HepG2 (cell line): ENCODE measurements around the gene ATRAID. TPM values are rescaled to one million over a fixed set of nuclear protein-coding genes. Genes with fewer than 3 reads are reported as not detected.

Experiments used
- ATAC-seq: fragments of 200-7000 bp; cut with Tn5 transposase; 3 replicates; pipeline ENCODE4 v1.9.1; 2020; ENCODE audit warnings: mild to moderate bottlenecking, moderate library complexity
- BruUV-seq: library from RNA; stranded (reverse); fragments of 400-500 nt; replicated peaks from 2 replicates; lab custom pipeline; 2021; lab: Mats Ljungman, UMichigan
- CTCF ChIA-PET: fragments of 300-600 bp; formaldehyde crosslinking; extraction: SDS; loops from one replicate; lab custom pipeline; 2021; ENCODE audit warnings: low total read pairs, inconsistent platforms, low intra/inter-chr PET ratio; lab: Yijun Ruan, JAX
- POLR2A ChIA-PET: fragments of 350-600 bp; sonication (Branson Sonifier 250); formaldehyde crosslinking; loops from one replicate; lab custom pipeline; 2020; ENCODE audit warnings: antibody characterized with exemption, inconsistent platforms; lab: Yijun Ruan, JAX
- DNase-seq: peaks from one replicate; pipeline ENCODE4 v3.0.0-alpha.2; 2015; ENCODE audit warnings: low spot score
- FAIRE-seq: peaks from 3 replicates; lab custom pipeline; 2011; peaks lifted over from hg19 to GRCh38; lab: Jason Lieb, UNC
- H2AFZ ChIP-seq: one replicate; pipeline ENCODE4 v1.6.1; 2011; ENCODE audit warnings: low read length, inconsistent platforms
- H3K27ac ChIP-seq: fragments of 300-600 bp; 3 replicates; pipeline ENCODE4 v1.8.0; 2011; ENCODE audit warnings: mixed run types, mild to moderate bottlenecking, mixed read lengths, low read length, inconsistent platforms; ENCODE audit not compliant: insufficient read depth; ENCODE audit errors: extremely low read length
- H3K27me3 ChIP-seq, 2 experiments: fragments of 200-600 bp in 1 of 2; 2 replicates in 1 of 2; 3 replicates in 1 of 2; pipeline versions ENCODE4 v1.6.0 to v1.8.0; 2011; ENCODE audit warnings: low read length in 2 of 2, mild to moderate bottlenecking in 2 of 2, moderate library complexity in 2 of 2, inconsistent platforms in 1 of 2; ENCODE audit not compliant: insufficient read depth in 2 of 2, control insufficient read depth in 1 of 2
- H3K36me3 ChIP-seq, 2 experiments: fragments of 200-600 bp in 1 of 2; replicated peaks in 1 of 2; 2 replicates in 1 of 2; 3 replicates in 1 of 2; pipeline versions ENCODE4 v1.5.1 to v1.8.0; 2011; ENCODE audit warnings: low read length in 2 of 2, inconsistent platforms in 1 of 2; ENCODE audit not compliant: insufficient read depth in 2 of 2, control insufficient read depth in 1 of 2
- H3K4me1 ChIP-seq: 2 replicates; pipeline ENCODE4 v1.5.1; 2012; ENCODE audit warnings: low read length, inconsistent platforms; ENCODE audit not compliant: insufficient read depth
- H3K4me2 ChIP-seq: 2 replicates; pipeline ENCODE4 v1.6.0; 2011; ENCODE audit warnings: low read depth, low read length, inconsistent platforms
- H3K4me3 ChIP-seq, 3 experiments: fragments of 200-600 bp in 1 of 3; sonication (generic), shearing (Covaris generic) in 1 of 3; replicated peaks in 1 of 3; 2 replicates each; pipeline ENCODE4 v1.5.1; 2011 to 2016; ENCODE audit warnings: low read length in 3 of 3, inconsistent platforms in 2 of 3, low read depth in 2 of 3, mild to moderate bottlenecking in 2 of 3, control low read depth in 1 of 3, mixed read lengths in 1 of 3; ENCODE audit not compliant: insufficient read depth in 1 of 3
- H3K79me2 ChIP-seq: one replicate; pipeline ENCODE4 v1.6.1; 2011; ENCODE audit warnings: low read length, inconsistent platforms; ENCODE audit not compliant: insufficient read depth
- H3K9ac ChIP-seq: 2 replicates; pipeline ENCODE4 v1.6.0; 2011; ENCODE audit warnings: mild to moderate bottlenecking, low read depth, low read length, inconsistent platforms; ENCODE audit not compliant: insufficient read depth
- H3K9me3 ChIP-seq: 2 replicates; pipeline ENCODE4 v1.5.1; 2012; ENCODE audit warnings: mild to moderate bottlenecking, low read length
- H4K20me1 ChIP-seq: 2 replicates; pipeline ENCODE4 v1.6.0; 2011; ENCODE audit warnings: inconsistent platforms, mild to moderate bottlenecking, low read length, moderate library complexity; ENCODE audit not compliant: insufficient read depth
- ARID4A ChIP-seq: sonication (generic); formaldehyde crosslinking; IDR thresholded peaks from 2 replicates; pipeline ENCODE4 v1.5.0; 2020; ENCODE audit warnings: mild to moderate bottlenecking, missing genetic modification reagents, borderline replicate concordance
- CBX1 ChIP-seq: IDR thresholded peaks from one replicate; pipeline ENCODE4 v1.6.1; 2016; ENCODE audit warnings: antibody characterized with exemption, low read depth
- DNMT1 ChIP-seq: sonication (generic); formaldehyde crosslinking; IDR thresholded peaks from 2 replicates; pipeline ENCODE4 v1.5.1; 2020; ENCODE audit warnings: mild to moderate bottlenecking, missing genetic modification reagents
- SP4 ChIP-seq: sonication (generic); formaldehyde crosslinking; IDR thresholded peaks from 2 replicates; pipeline ENCODE4 v1.8.1; 2023; ENCODE audit warnings: mild to moderate bottlenecking, missing genetic modification reagents
- SRSF4 ChIP-seq: fragments of 200-400 bp; formaldehyde crosslinking; IDR thresholded peaks from one replicate; pipeline ENCODE4 v1.6.1; 2018; ENCODE audit warnings: mild to moderate bottlenecking, low read depth, low read length, moderate library complexity; ENCODE audit not compliant: poor library complexity, severe bottlenecking
- ZBTB10 ChIP-seq: sonication (generic); formaldehyde crosslinking; IDR thresholded peaks from 2 replicates; pipeline ENCODE4 v1.4.0; 2020; ENCODE audit warnings: missing genetic modification reagents, borderline replicate concordance
- ZNF749 ChIP-seq: sonication (generic); formaldehyde crosslinking; IDR thresholded peaks from 2 replicates; pipeline ENCODE4 v1.8.0; 2022; ENCODE audit warnings: mild to moderate bottlenecking, missing genetic modification reagents, moderate library complexity, borderline replicate concordance
- ZNF891 ChIP-seq: sonication (generic); formaldehyde crosslinking; IDR thresholded peaks from 2 replicates; pipeline ENCODE4 v1.5.0; 2020; ENCODE audit warnings: mild to moderate bottlenecking, missing genetic modification reagents
- WGBS: methylation state at CpG from one replicate; pipeline ENCODE4 v1.1.6; 2017; ENCODE audit warnings: low lambda C conversion rate; 5-methylcytosine and 5-hydroxymethylcytosine counted together
- in situ Hi-C: cut with HindIII; loops from 2 replicates; pipeline ENCODE4 v1.10.0; 2017; ENCODE audit warnings: low pct_unique_long_range_greater_than_20kb; ENCODE audit not compliant: extremely low pct_ligation_motif_present
- intact Hi-C: fragments of 100-400 bp; cut with micrococcal nuclease; formaldehyde crosslinking; loops from one replicate; pipeline ENCODE4 v1.10.0; 2022; ENCODE audit not compliant: unreplicated experiment
- polyA plus RNA-seq, 8 experiments: library from polyadenylated mRNA; depleted of rRNA in 3 of 8; stranded (reverse) in 7 of 8; unstranded in 1 of 8; fragments of >200 nt; fragmentation: Illumina TruSeq in 4 of 8; extraction: Trizol in 4 of 8; gene quantifications; 2 replicates each; pipeline versions ENCODE4 v1.2.1 to v1.2.3, GENCODE V29; 2011 to 2016; ENCODE audit warnings: low read depth in 4 of 8, missing spikeins in 1 of 8, mixed read lengths in 1 of 8; ENCODE audit not compliant: insufficient read depth in 1 of 8
- total RNA-seq, 5 experiments: library from RNA; depleted of rRNA; stranded (reverse); fragments of >200 nt; fragmentation: Illumina TruSeq; extraction: Trizol; gene quantifications; 2 replicates each; pipeline ENCODE4 v1.2.3, GENCODE V29; 2016; ENCODE audit warnings: low read depth in 1 of 5
- TF ChIP-seq, protein P1 (sequence below): sonication (generic); formaldehyde crosslinking; IDR thresholded peaks from 2 replicates; pipeline ENCODE4 v1.4.0; 2020; ENCODE audit warnings: missing genetic modification reagents, mild to moderate bottlenecking, borderline replicate concordance
- TF ChIP-seq, protein P2 (sequence below): sonication (generic); formaldehyde crosslinking; IDR thresholded peaks from 2 replicates; pipeline ENCODE4 v1.8.0; 2022; ENCODE audit warnings: mild to moderate bottlenecking, missing genetic modification reagents, borderline replicate concordance
- TF ChIP-seq, protein P3 (sequence below): sonication (generic); formaldehyde crosslinking; IDR thresholded peaks from 2 replicates; pipeline ENCODE4 v1.4.0; 2020; ENCODE audit warnings: missing genetic modification reagents

Gene ATRAID
- total and polyA plus RNA-seq, 2 of the 13 experiments (the other 11 are each of a cell fraction or from before 2014, with no cell fraction given) = 207 to 382 TPM

DNA sequence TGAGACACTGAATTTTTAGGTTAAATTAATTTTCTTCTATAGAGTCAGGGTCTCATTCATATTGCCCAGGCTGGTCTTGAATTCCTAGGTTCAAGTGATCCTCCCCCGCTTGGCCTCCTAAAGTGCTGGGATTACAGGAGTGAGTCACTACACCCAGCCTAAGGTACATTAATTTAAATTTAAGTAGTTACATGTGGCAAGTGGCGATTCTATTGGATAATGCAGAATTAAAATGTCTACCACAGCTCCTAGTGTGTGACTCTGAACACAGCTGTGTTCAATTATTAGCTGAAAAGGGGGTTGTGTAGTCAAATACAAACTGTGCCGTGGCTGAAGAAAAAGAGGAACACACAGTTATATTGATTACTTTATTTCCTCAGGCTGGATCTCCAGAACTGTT is 3.1 kb downstream of the ATRAID start:
- BruUV-seq = no TSS peak
- FAIRE-seq = no peak
- in situ Hi-C loops = no loop called here
- H3K9ac ChIP-seq = no peak overlapping the region
- no peak overlapping the region for H2AFZ ChIP-seq
- no peaks in the 10 kb centered on the region; a peak in 1 of 5 replicates for H3K27me3 ChIP-seq
- CTCF ChIA-PET = no interaction called here
- H3K4me3 ChIP-seq = no peak overlapping the region
- intact Hi-C loops = loop anchor here (5.0 kb wide), 1 partner anchor 118 kb away; no protein-coding TSS in a partner anchor
- peaks cover 25% of the 10 kb centered on the region for H3K79me2 ChIP-seq
- peaks cover 2 to 36% of the 10 kb centered on the region in 2 experiments; a peak in 4 of 5 replicates for H3K36me3 ChIP-seq
- DNase-seq = no peak
- no peak overlapping the region for H3K27ac ChIP-seq
- peaks cover 53% of the 10 kb centered on the region for H3K4me1 ChIP-seq
- 100% methylated on average over 3 of the region's 3 CpGs for WGBS
- H4K20me1 ChIP-seq = no peaks in the 10 kb centered on the region
- H3K9me3 ChIP-seq = no peaks in the 10 kb centered on the region
- H3K4me2 ChIP-seq = no peak overlapping the region
- ATAC-seq = no peak
- POLR2A ChIA-PET = no interaction called here
- TF ChIP-seq CBX1 (no peak), SP4 (CRISPR knock-in tag) (no peak), ARID4A (CRISPR knock-in tag) (no peak), SRSF4 (no peak), DNMT1 (CRISPR knock-in tag) (no peak), ZNF749 (no peak), ZNF891 (CRISPR knock-in tag) (no peak), ZBTB10 (CRISPR knock-in tag) (no peak)
- TF ChIP-seq, protein P1, sequence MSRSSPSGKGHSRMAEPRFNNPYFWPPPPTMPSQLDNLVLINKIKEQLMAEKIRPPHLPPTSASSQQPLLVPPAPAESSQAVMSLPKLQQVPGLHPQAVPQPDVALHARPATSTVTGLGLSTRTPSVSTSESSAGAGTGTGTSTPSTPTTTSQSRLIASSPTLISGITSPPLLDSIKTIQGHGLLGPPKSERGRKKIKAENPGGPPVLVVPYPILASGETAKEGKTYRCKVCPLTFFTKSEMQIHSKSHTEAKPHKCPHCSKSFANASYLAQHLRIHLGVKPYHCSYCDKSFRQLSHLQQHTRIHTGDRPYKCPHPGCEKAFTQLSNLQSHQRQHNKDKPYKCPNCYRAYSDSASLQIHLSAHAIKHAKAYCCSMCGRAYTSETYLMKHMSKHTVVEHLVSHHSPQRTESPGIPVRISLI (CRISPR knock-in tag) = no peak
- TF ChIP-seq, protein P2, sequence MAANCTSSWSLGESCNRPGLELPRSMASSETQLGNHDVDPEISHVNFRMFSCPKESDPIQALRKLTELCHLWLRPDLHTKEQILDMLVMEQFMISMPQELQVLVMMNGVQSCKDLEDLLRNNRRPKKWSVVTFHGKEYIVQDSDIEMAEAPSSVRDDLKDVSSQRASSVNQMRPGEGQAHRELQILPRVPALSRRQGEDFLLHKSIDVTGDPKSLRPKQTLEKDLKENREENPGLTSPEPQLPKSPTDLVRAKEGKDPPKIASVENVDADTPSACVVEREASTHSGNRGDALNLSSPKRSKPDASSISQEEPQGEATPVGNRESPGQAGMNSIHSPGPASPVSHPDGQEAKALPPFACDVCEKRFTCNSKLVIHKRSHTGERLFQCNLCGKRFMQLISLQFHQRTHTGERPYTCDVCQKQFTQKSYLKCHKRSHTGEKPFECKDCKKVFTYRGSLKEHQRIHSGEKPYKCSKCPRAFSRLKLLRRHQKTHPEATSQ (CRISPR knock-in tag) = no peak
- TF ChIP-seq, protein P3, sequence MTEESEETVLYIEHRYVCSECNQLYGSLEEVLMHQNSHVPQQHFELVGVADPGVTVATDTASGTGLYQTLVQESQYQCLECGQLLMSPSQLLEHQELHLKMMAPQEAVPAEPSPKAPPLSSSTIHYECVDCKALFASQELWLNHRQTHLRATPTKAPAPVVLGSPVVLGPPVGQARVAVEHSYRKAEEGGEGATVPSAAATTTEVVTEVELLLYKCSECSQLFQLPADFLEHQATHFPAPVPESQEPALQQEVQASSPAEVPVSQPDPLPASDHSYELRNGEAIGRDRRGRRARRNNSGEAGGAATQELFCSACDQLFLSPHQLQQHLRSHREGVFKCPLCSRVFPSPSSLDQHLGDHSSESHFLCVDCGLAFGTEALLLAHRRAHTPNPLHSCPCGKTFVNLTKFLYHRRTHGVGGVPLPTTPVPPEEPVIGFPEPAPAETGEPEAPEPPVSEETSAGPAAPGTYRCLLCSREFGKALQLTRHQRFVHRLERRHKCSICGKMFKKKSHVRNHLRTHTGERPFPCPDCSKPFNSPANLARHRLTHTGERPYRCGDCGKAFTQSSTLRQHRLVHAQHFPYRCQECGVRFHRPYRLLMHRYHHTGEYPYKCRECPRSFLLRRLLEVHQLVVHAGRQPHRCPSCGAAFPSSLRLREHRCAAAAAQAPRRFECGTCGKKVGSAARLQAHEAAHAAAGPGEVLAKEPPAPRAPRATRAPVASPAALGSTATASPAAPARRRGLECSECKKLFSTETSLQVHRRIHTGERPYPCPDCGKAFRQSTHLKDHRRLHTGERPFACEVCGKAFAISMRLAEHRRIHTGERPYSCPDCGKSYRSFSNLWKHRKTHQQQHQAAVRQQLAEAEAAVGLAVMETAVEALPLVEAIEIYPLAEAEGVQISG (CRISPR knock-in tag) = no peak
